ENCODE data around the gene SLC17A8. TPM values are rescaled to one million over a fixed set of nuclear protein-coding genes. Genes with fewer than 3 reads are reported as not detected.

SLC17A8 gene
- polyA plus RNA-seq, 1 of the 3 experiments (the other 2 are of a cell fraction) = not detected

GRCh38 chr12:100371146-100371545, 14.3 kb downstream of the SLC17A8 start:
- Histone ChIP-seq H3K4me1 (ENCODE audit: control insufficient read depth in 1 of 2, insufficient read depth in 2 of 2, low read depth in 1 of 2, low read length in 1 of 2) (peaks cover 0 to 2% of the 10 kb centered on the region in 2 experiments; a peak in 1 of 4 replicates), H3K79me2 (ENCODE audit: insufficient read depth) (no peaks in the 10 kb centered on the region), H3K27ac (ENCODE audit: low read depth in 2 of 2, low read length in 1 of 2) (no peak overlapping the region), H3K27me3 (ENCODE audit: insufficient read depth) (no peaks in the 10 kb centered on the region), H3F3A (replicated peaks; ENCODE audit: insufficient read depth) (no peaks in the 10 kb centered on the region), H3K36me3 (replicated peaks in 1 of 2; ENCODE audit: control insufficient read depth in 1 of 2, insufficient read depth in 2 of 2, low read length in 1 of 2) (no peaks in the 10 kb centered on the region), H3K4me2 (no peak overlapping the region), H3K9me3 (no peaks in the 10 kb centered on the region), H4K20me1 (ENCODE audit: insufficient read depth) (no peaks in the 10 kb centered on the region), H3K4me3 (ENCODE audit: low read depth in 2 of 2, low read length in 1 of 2) (no peak overlapping the region), H2AFZ (ENCODE audit: low read depth) (no peak overlapping the region), H3K9me2 (no peaks in the 10 kb centered on the region), H3K9ac (no peak overlapping the region)
- ChIA-PET POLR2A (no interaction called here), CTCF (interaction anchor here (1.3 kb wide), 1 partner anchor 23 kb away, joined by 5 read pairs; no protein-coding TSS in a partner anchor)
- WGBS (ENCODE audit: low lambda C conversion rate) = 84% methylated on average over 6 of the region's 6 CpGs
- TF ChIP-seq RXRA (IDR thresholded peaks at IDR 0.05; ENCODE audit: borderline replicate concordance, low read depth) (no peak), USF1 (IDR thresholded peaks at IDR 0.05; ENCODE audit: borderline replicate concordance, low read depth) (no peak), EP300 (IDR thresholded peaks at IDR 0.05; ENCODE audit: borderline replicate concordance in 1 of 2, low read depth in 1 of 2, low read length in 1 of 2) (no peak), MAX (IDR thresholded peaks at IDR 0.05; ENCODE audit: low read depth) (no peak), TEAD4 (IDR thresholded peaks at IDR 0.05; ENCODE audit: borderline replicate concordance, insufficient read depth) (no peak), GABPA (IDR thresholded peaks at IDR 0.05; ENCODE audit: low read depth) (no peak), NFIC (IDR thresholded peaks at IDR 0.05; ENCODE audit: borderline replicate concordance) (no peak), PBX3 (IDR thresholded peaks at IDR 0.05) (no peak), TCF12 (IDR thresholded peaks at IDR 0.05) (no peak), YY1 (IDR thresholded peaks at IDR 0.05; ENCODE audit: low read depth) (no peak), ZBTB33 (IDR thresholded peaks at IDR 0.05; ENCODE audit: borderline replicate concordance, low read depth) (no peak), RFX5 (IDR thresholded peaks at IDR 0.05; ENCODE audit: low read length) (no peak), EZH2phosphoT487 (IDR thresholded peaks at IDR 0.05; ENCODE audit: borderline replicate concordance, low read depth) (no peak), FOXJ3 (CRISPR knock-in tag; IDR thresholded peaks at IDR 0.05) (no peak), CHD2 (IDR thresholded peaks at IDR 0.05; ENCODE audit: low read length, partially characterized antibody) (no peak), RAD21 (IDR thresholded peaks at IDR 0.05; ENCODE audit: low read length) (no peak), NRF1 (IDR thresholded peaks at IDR 0.05; ENCODE audit: low read depth, low read length) (no peak)
- DNase-seq = no peak
